ENCODE results near the gene SMC6.

The SMC6 gene

DNA sequence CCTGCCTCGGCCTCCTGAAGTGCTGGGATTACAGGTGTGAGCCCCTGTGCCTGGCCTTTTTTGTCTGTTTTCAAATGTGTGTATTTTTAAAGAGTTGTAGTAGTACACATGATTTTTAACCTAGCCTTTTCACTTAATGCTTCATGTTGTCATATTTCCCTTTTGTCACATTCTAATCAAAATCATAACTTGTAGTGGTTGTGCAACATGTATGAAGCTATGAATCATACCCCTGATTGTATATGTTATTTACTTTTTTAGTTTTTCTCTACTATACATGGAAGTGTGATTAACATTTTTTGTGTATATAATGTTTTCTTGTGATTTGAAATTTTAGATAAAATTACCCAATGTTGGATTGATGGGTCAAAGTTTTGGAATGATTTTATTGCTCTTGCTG, 8.8 kb upstream of the SMC6 start:
- DNase-seq (ENCODE audit: low spot score): no peak

DNA sequence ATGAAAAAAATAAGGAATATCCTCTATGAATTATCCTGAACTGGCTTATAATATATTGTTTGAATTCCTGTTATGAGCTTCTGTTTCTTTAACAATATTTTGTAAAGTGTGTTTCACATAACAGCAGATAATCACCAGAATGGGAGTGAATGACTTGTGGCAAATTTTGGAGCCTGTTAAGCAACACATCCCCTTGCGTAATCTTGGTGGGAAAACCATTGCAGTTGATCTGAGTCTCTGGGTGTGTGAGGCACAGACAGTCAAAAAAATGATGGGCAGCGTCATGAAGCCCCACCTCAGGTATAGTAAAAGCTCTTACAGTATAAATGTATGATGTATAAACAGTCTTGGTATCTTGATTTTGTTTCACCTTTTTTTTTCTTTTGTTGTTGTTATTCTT, 6.2 kb upstream of the SMC6 start:
- no peak for DNase-seq (ENCODE audit: low spot score)

DNA sequence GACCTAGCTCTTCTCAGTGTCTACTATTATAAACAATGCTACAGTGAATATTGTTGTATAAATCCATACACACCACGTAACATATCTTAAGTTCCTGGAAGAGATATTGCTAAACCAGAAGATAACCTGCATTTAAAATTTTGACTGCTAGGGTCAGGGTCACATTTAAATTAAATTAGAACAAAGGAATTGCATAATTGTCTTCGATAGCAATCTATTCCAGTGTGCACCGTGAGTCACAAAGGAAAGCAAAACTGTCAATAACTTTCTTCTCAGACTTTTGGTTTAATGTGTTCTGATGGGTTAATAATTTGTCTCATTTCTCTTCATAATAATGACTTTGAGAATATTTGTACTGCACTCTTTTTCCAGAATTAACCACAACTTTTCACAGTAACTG, 4.5 kb upstream of the SMC6 start:
- no peak for DNase-seq (ENCODE audit: low spot score)

DNA sequence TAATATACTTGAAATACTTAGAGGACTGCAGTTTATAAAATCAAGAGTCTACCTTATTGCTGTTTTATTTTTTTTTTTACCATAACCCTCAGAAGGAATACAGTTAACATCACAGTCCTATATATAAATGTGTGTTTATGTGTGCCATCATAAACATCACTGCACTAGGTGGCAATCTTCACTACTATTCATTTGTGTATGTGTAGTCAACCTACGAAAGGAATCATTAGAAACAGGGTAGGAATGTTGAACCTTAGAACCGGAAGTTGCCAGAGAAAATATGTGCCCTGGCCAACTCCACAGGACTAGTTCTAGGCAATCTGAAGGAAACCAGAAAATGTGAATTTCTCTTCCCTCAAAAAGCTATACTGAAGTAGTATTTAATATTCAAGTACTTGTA, 3.7 kb upstream of the SMC6 start:
- DNase-seq (ENCODE audit: low spot score): no peak

DNA sequence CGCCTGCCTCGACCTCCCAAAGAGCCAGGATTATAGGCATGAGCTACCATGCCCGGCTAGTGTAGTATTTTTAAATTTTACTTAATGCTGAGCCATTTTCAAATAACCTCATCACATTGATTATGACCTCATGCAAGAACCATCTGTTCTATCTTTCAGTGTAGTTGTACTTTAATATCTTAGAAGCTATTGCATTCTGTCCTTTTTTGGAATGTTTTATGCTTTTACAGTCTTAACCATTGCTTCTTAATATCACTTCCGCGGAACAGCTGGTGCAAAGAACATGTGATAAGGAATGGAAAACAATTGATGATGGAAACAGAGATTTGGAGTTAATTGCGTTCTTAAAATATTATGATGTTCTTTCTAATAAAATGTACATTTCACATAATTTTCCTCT, 3.1 kb upstream of the SMC6 start:
- DNase-seq (ENCODE audit: low spot score): no peak

DNA sequence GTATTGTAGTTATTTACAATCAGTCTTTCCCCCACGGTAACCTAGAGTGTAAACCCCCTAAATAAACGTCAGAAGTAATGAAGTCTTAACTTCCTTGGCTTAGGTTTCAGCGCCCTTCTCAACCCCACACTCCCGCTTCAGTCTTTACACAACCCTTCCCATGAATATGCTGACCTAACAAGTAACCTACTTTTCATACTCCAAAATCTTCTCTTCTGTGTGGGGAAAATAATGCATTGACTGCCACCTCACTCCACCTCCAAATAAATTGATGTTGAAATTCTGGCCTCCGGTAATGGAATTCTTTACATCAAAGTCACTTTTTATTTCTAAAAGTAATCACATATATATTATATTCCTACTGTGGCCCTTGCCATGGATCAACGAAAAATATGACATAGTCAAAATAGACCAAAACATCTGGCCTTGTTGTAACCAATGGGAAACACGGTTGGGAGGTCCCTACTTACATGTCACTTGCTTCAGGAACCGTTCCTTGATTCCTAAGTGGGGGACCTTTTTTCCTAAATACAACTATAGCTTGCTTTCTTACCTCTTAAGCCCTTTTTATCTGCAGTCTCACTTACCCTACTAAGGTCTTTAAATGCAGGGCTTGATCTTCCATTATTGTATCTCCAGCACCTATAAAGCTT, 1.3 kb upstream of the SMC6 start:
- DNase-seq (ENCODE audit: low spot score): peak; percentile 38

DNA sequence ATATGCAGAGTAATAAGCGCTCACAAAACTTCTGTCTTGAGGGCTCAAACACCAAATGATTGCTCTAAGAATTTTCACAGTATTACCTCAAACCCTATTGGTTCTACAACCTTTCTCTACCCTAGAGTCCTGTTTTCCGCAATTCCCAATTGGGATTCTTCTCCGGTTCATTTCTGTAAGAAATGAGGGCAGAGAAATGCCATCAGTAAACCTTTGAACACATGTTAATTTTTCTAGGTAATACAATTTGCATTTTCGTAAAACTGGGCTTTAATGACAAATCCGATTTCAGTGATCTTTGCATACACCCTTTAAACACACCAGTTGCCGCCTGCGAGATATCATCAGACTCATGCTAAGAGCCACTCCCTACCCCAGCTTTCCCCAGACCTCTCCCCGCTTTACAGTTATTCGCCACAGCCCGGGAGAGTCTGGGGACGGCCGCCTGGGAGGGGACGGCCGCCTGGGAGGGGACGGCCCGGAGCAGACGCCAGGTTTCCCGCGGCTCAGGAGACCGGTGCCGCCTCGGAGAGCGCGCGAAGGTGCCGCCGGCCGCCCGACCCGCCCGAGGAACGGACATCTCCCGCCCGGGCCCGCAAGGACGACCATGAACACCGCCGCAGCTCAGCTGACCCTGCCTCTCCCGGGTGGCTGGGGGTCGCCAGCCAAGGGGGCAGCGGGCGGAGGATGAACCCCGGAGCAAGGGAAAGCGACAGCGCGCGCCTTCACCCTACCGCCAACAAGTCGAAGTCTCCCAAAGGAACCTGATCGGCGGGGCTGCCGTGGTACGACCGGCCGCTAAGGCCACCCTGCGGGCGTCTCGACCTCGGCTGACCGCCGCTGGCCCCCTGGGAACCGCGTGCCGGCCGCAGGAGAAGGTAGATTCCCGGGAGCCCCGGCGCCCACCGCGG, 463 bp downstream of the SMC6 start:
- DNase-seq (ENCODE audit: low spot score): peak; percentile 92

DNA sequence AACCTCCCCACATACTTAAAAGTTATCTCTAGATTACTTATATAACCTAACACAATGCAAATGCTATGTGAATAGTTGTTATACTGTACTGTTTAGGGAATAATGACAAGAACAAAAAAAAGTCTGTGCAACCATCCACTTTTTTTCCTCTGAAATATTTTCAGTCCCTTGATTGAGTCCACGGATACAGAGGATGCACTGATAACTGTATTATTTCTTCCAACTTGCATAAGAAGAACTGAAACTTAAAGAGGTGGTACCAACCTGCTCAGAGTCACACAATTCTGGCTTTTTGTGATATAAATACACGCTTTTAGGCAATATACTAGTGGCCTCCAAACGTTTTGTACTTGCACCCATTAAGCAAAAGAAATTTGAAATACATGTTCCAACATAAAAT, 1.4 kb downstream of the SMC6 start:
- peak; percentile 75 for DNase-seq (ENCODE audit: low spot score)

DNA sequence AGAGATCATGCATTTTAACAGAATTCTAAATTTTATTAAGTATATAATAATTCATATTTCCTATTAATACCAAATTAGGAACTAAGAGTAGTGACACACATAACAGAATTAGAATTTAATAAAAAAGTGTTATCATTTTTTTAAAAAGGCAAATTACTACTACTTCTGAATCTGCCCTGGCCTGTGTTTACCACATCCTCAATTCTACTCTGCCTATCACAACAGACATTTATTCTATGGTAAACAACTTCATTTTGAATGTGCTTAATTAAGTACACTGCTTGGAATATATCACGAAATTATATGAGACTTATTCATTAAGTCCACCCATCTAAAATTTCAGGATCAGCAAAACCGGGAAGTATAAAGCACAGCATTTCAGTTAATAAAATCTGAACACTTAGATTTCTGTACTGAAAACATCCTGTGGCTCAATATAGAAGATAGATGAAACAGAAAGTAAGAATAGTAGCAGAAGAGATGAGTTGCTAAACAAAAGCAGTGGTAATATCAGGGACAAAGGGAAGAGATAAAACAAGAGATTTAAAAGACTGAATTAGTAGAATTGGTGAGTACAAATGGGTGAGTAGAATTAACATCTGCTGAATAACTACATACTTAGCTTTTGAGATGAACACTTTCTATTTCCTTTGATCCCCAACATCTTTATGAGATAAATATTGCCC, 3.7 kb downstream of the SMC6 start:
- peak; percentile 35 for DNase-seq (ENCODE audit: low spot score)

DNA sequence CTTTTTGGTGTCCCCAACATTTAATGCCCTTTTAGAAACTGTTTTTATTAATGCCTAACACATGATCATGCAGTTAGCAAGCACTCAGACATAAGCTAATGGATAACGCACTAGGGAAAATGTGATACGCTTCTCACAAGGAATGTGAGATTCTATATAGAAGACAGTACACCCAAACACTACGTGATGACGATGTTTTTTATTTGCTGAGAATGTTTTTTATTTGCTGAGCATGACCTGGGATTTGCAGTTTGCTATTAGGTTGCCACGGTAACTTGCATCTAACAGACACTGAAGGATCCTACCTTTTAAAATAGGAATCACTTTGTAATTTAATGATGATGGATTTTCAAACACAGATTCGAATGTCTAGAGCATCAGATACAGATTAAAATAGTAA, 4.9 kb downstream of the SMC6 start:
- no peak for DNase-seq (ENCODE audit: low spot score)

DNA sequence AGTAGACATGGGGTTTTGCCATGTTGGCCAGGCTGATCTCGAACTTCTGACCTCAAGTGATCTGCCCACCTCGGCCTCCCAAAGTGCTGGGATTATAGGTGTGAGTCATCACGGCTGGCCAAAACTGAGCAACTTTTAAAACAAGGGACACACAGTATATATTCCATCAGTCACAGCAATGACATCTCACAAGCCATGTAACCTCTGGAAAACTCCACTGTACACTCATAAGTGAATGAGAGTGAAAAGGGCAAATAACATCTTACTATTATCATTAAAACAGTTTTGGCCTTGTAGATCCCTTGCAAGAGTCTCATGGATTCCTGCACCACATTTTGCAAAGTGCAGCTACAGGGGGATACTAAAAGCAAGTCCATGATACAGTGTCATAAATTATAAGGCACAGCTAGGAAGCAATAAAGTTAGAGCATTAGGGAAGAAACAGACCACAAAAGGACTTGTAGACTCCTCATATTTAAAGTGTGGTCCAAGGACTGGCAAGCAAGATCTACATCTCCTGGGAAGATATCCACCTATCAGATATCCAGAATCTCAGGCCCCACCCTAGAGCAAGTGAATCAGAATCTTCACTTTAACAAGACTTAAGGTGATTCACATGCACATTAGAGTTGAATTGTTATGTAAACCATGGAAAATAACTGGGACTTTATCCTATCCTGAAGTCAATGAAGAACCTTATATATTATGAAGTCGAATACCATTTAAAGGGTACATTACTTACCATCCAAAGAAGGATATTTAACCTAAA, 5.7 kb downstream of the SMC6 start:
- no peak for DNase-seq (ENCODE audit: low spot score)

DNA sequence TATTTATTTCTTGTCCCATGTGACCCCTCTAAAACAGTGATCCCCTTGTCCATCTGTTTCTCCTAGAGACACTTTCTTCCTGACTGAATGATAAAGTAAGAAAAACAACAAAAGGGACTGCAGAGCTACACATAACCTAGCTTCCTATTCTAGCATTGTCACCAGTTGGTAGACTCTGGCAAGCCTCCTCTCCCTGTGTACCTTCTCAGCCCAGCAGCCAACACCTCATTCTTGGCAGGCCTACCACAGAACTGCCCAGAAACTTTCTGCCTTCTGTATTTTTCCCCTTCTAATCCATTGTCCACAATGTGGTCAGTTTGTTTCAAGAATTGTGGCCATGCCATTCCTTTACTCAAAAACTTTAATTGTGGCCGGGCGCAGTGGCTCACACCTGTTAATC, 13.4 kb downstream of the SMC6 start:
- no peak for DNase-seq (ENCODE audit: low spot score)

DNA sequence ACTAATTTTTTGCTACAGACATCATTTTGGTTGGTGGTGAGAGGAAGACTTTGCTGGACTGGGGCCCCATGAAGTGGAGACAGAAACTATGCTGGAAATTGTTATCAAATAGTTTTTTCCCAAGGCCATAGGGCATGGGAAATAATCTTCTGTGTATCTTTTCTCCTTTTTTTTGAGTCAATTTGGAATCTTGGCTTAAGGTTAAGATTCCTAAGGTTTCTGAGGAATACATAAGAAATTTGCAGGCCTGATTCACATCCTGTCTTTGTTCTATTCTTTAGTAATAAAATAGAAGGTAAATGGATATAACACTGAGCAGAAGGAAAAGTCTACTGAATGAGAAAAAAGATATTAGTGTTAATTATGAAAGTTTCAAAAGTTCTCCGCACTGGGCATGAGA, 16.6 kb downstream of the SMC6 start:
- no peak for DNase-seq (ENCODE audit: low spot score)

DNA sequence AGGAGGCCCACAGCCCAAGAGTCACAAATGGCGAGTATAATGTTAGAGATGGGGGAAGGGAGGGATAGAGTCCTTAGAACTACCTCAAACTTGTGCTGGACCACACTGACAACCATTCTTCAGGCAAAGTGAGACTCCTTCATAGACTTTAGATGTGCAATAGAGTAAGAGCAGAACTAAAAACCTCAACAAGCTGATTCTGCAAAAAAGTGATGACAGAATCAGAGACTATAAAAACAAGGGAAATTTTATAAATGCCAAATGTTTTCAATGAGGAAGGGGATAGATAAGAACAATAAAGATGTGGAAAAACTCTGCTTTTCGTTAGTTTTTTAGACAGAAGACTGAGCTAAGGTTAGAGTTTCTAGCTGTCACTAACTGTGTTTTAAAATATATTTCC, 17.7 kb downstream of the SMC6 start:
- no peak for DNase-seq (ENCODE audit: low spot score)

DNA sequence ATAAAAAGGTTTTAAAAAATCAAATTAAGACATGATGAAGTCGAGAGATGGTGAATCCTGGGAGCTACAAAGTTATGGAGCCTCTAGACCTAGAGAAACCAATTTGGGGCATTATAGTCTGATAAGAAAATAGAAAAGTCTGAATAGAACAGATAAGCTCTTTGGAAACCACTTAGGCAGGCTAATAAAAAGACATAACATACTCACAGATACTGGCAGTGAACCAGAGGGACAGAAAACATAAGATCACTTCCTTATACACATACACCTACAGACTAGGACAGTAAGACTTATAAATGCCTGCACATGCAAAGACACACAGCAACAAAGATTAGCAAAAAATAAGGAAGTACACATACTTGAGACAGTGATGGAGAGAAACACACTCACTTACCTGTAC, 20.0 kb downstream of the SMC6 start:
- no peak for DNase-seq (ENCODE audit: low spot score)

DNA sequence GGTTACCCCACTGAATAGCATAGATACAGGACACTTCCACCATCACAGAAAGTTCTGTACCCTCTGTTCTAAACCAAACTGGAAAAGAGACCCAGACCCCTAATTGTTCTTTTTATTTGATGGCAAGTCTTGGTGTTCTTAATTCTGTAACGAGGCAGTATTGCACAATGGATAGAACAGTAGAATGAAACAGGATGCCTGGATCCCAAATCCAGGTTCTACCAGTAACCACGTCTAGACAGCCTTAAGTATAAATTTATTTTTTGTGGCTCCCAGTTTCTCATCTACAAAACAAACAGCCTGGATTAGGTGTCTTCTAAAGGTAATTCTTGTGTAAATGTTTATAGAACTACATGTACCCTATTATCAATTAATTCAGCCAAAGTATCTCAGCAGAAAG, 23.7 kb downstream of the SMC6 start:
- DNase-seq (ENCODE audit: low spot score): no peak

DNA sequence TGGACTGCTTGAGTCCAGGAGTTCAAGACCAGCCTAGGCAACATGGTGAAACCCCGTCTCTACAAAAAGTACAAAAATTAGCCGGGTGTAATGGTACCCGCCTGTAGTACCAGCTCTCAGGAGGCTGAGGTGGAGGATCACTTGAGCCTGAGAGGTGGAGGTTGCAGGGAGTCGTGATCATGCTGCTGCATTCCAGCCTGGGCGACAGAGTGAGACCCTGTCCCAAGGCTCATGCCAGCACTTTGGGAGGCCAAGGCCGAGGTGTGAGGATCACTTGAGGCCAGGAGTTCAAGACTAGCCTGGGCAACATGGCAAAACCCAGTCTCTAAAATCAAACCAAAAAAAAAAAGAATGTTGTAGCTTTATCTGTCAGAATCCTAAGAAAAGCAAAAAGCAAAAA, 25.4 kb downstream of the SMC6 start:
- no peak for DNase-seq (ENCODE audit: low spot score)

DNA sequence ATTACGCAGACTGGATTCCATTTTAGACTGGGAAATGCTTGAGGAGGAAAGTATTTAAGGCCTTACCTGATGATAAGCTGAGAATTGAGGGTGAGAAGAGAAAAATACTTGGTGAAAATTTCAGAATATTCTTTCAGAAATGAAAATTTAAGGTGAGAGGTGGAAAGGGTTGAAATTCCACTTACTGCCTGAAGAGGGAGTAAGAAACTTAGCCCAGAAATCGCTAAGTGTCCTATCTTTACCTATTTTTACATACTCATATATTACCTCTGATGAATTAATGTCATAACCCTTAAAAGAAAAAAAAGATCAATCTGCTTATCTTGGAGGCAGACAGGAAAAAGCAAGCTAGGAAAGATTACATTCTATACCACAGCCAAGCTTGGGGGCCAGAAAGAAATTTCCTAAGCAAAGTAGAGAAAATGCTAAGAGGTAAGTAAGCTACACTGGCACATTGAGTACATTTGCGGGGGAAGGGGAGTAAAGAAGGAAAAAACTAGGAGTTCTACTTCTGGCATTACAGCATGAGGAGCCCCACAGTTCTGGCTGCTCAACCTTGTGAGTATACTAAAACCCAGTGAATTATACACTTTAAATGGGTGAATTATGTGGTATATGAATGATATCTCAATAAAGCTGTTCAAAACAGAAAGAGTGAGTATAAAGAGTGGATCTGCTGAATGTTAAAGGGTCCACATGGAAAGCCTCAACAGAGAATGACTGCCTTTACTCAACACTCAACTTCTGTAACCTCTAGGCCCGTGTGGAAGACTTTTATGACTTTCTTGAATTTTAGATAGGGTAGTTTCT, 33.8 kb downstream of the SMC6 start:
- peak; percentile 43 for DNase-seq (ENCODE audit: low spot score)

DNA sequence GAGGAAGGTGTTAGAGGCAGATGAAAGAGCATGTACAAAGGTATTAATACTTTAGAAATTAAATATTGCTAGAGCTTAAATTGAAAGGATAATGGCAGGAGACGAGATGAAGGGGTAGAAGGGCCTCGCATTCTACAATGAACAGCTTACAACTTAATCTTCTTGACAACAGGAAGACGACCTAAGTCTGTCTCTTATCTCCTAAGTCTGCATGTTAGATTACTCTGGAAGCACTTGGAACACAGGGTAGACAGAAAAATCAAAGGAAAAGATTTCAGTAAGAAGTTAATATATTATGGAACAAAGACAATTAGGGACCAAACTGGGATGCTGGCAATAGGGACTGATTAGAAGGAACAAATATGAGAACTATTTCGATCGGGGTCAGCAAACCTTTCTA, 34.9 kb downstream of the SMC6 start:
- no peak for DNase-seq (ENCODE audit: low spot score)

DNA sequence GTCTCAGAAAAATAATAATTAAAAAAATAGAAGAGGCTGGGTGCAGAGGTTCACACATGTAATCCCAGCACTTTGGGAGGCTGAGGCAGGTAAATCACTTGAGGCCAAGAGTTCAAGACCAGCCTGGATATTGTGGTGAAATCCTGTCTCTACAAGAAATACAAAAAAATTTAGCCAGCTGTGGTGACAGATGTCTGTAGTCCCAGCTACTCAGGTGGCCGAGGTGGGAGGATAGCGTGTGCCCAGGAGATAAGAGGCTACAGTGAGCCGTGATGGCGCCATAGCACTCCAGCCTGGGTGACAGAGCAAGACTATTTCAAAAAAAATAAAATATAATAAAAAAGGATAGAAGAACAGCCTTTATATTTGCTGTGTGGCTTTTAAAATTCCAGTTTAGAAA, 35.9 kb downstream of the SMC6 start:
- DNase-seq (ENCODE audit: low spot score): no peak

DNA sequence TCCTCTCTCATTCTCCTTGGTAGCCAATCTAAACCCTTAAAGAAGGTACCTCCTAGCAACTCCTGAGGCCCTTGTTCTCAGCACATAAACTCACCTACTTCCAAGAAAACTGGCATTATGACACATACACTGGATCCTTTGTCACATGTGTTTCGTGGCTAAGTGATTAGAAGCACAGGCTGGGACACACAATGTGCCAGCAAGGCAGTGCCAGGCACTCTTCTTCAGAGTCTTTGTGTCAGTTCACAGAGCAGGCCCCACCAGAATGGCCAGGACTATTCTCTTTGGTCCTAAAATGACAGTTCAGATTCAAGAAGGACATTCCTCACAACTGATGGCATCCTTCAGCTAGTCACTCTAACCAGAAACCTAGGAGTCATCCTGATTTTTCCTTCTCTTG, 40.3 kb downstream of the SMC6 start:
- no peak for DNase-seq (ENCODE audit: low spot score)

All from NAMALWA (cell line).